A549 (cell line): Measurements from ENCODE around the gene SNX20. TPM values are rescaled to one million over a fixed set of nuclear protein-coding genes. Genes with fewer than 3 reads are reported as not detected.

Source experiments
- ATAC-seq, 2 experiments: fragments of 200-7000 bp in 1 of 2; fragments of >200 bp in 1 of 2; cut with Nextera tagmentation in 1 of 2; cut with Tn5 transposase in 1 of 2; 3 replicates each; pipeline versions ENCODE4 v1.8.0 to v1.9.1; 2018 to 2020; ENCODE audit warnings: mild to moderate bottlenecking in 1 of 2, moderate library complexity in 1 of 2
- CTCF ChIA-PET: fragments of 300-600 bp; sonication (Branson Sonifier 250); formaldehyde crosslinking; extraction: SDS; loops from one replicate; lab custom pipeline; 2021; ENCODE audit warnings: antibody characterized with exemption, inconsistent platforms; lab: Yijun Ruan, JAX
- POLR2A ChIA-PET: fragments of 350-600 bp; formaldehyde crosslinking; extraction: SDS; loops from one replicate; lab custom pipeline; 2021; ENCODE audit warnings: antibody characterized with exemption, inconsistent platforms; lab: Yijun Ruan, JAX
- DNase-seq, 2 experiments: peaks; one replicate each; pipeline versions ENCODE4 v3.0.0 to v3.0.0-alpha.2; 2011 to 2016; ENCODE audit warnings: low read depth in 1 of 2, low spot score in 1 of 2
- FAIRE-seq: peaks from 2 replicates; lab custom pipeline; 2011; peaks lifted over from hg19 to GRCh38; lab: Jason Lieb, UNC
- H3K27ac ChIP-seq, 2 experiments: fragments of >200 bp; sonication (Bioruptor Twin); formaldehyde crosslinking; 3 replicates each; pipeline ENCODE4 v1.5.1; 2016 to 2017
- H3K4me1 ChIP-seq: fragments of >200 bp; sonication (Bioruptor Twin); formaldehyde crosslinking; 3 replicates; pipeline ENCODE4 v1.6.1; 2016
- H3K4me2 ChIP-seq: fragments of >200 bp; sonication (Bioruptor Twin); formaldehyde crosslinking; 3 replicates; pipeline ENCODE4 v1.6.1; 2016
- H3K4me3 ChIP-seq: fragments of >200 bp; sonication (Bioruptor Twin); formaldehyde crosslinking; 3 replicates; pipeline ENCODE4 v1.5.1; 2016
- H3K9me3 ChIP-seq: fragments of >200 bp; sonication (Bioruptor Twin); formaldehyde crosslinking; 3 replicates; pipeline ENCODE4 v1.6.1; 2016
- CHD4 ChIP-seq: fragments of 200-600 bp; sonication (generic); IDR thresholded peaks from 2 replicates; pipeline ENCODE4 v1.6.1; 2016; ENCODE audit warnings: antibody characterized with exemption, mild to moderate bottlenecking, borderline replicate concordance
- ESRRA ChIP-seq: fragments of 150-350 bp; IDR thresholded peaks from 2 replicates; pipeline ENCODE4 v1.6.1; 2014; ENCODE audit warnings: mild to moderate bottlenecking, low read length, borderline replicate concordance
- FOSL2 ChIP-seq, 2 experiments: fragments of 450-650 bp in 1 of 2; fragments of >200 bp in 1 of 2; sonication (Bioruptor Twin) in 1 of 2; formaldehyde crosslinking; IDR thresholded peaks; 2 replicates each; pipeline versions ENCODE4 v1.5.0 to v1.6.1; 2016 to 2020; ENCODE audit warnings: mild to moderate bottlenecking in 1 of 2, moderate library complexity in 1 of 2
- HOXA7 ChIP-seq: fragments of 250-450 bp; sonication (Bioruptor Pico); IDR thresholded peaks from 2 replicates; pipeline ENCODE4 v1.5.0; 2020; ENCODE audit warnings: mild to moderate bottlenecking, moderate library complexity
- HOXB5 ChIP-seq: fragments of 250-450 bp; sonication (Bioruptor Pico); IDR thresholded peaks from 2 replicates; pipeline ENCODE4 v1.5.0; 2020; ENCODE audit warnings: mild to moderate bottlenecking, moderate library complexity
- JUN ChIP-seq, 2 experiments: fragments of >200 bp; sonication (Bioruptor Twin); formaldehyde crosslinking; IDR thresholded peaks; 2 replicates in 1 of 2; 3 replicates in 1 of 2; pipeline ENCODE4 v1.6.1; 2016 to 2017
- JUNB ChIP-seq: fragments of >200 bp; sonication (Bioruptor Twin); formaldehyde crosslinking; IDR thresholded peaks from 2 replicates; pipeline ENCODE4 v1.6.1; 2016
- MAFK ChIP-seq: fragments of 450-650 bp; IDR thresholded peaks from 2 replicates; pipeline ENCODE4 v1.6.1; 2014; ENCODE audit not compliant: partially characterized antibody
- MYC ChIP-seq: IDR thresholded peaks from 2 replicates; pipeline ENCODE4 v1.6.1; 2012; ENCODE audit warnings: mild to moderate bottlenecking, inconsistent platforms, low read length, improper control_type of control experiment, borderline replicate concordance
- NPAS2 ChIP-seq: fragments of 250-450 bp; sonication (Bioruptor Pico); IDR thresholded peaks from 2 replicates; pipeline ENCODE4 v1.8.0; 2022; ENCODE audit warnings: mild to moderate bottlenecking, moderate library complexity, borderline replicate concordance
- RAD21 ChIP-seq, 2 experiments: fragments of >200 bp in 1 of 2; sonication (Bioruptor Twin) in 1 of 2; formaldehyde crosslinking in 1 of 2; IDR thresholded peaks in 1 of 2; conservative IDR thresholded peaks in 1 of 2; 2 replicates in 1 of 2; 3 replicates in 1 of 2; pipeline ENCODE4 v1.6.1; 2012 to 2018; ENCODE audit warnings: inconsistent platforms in 1 of 2
- RFX5 ChIP-seq: fragments of 450-650 bp; IDR thresholded peaks from 2 replicates; pipeline ENCODE4 v1.7.1; 2014; ENCODE audit warnings: antibody characterized with exemption, mild to moderate bottlenecking, moderate library complexity
- RNF2 ChIP-seq: fragments of 200-600 bp; sonication (generic); IDR thresholded peaks from 2 replicates; pipeline ENCODE4 v1.6.1; 2016; ENCODE audit warnings: low read depth, mild to moderate bottlenecking, antibody characterized with exemption, moderate library complexity, borderline replicate concordance
- SMC3 ChIP-seq: fragments of >200 bp; sonication (Bioruptor Twin); formaldehyde crosslinking; IDR thresholded peaks from 3 replicates; pipeline ENCODE4 v1.6.1; 2018; ENCODE audit warnings: inconsistent platforms
- SREBF2 ChIP-seq: fragments of 450-650 bp; IDR thresholded peaks from 2 replicates; pipeline ENCODE4 v1.6.1; 2014; ENCODE audit warnings: mild to moderate bottlenecking, moderate library complexity
- TP53 ChIP-seq: fragments of 250-450 bp; sonication (Bioruptor Pico); IDR thresholded peaks from 2 replicates; pipeline ENCODE4 v1.5.0; 2021; ENCODE audit warnings: mild to moderate bottlenecking, moderate library complexity
- ZC3H11A ChIP-seq: fragments of 450-650 bp; IDR thresholded peaks from 2 replicates; pipeline ENCODE4 v1.6.1; 2014; ENCODE audit warnings: antibody characterized with exemption, mild to moderate bottlenecking
- ZSCAN20 ChIP-seq: fragments of 250-450 bp; sonication (Bioruptor Pico); IDR thresholded peaks from 2 replicates; pipeline ENCODE4 v1.8.0; 2022; ENCODE audit warnings: mild to moderate bottlenecking, moderate library complexity
- WGBS: methylation state at CpG from one replicate; pipeline ENCODE4 v1.1.6; 2017; ENCODE audit errors: missing lambda C conversion rate; 5-methylcytosine and 5-hydroxymethylcytosine counted together
- polyA plus RNA-seq, 4 experiments: library from polyadenylated mRNA; depleted of rRNA in 3 of 4; stranded (reverse); fragments of >200 nt; fragmentation: RNase III in 1 of 4; extraction: RNeasy Plus Mini Kit Qiagen cat#74134 plus additional on column Dnase treatment in 1 of 4; gene quantifications; 2 replicates in 3 of 4; 3 replicates in 1 of 4; pipeline ENCODE4 v1.2.3, GENCODE V29; 2011 to 2017
- TF ChIP-seq, protein P1 (sequence below): fragments of 150-350 bp; IDR thresholded peaks from 2 replicates; pipeline ENCODE4 v1.6.1; 2014; ENCODE audit warnings: low read depth, mild to moderate bottlenecking, low read length
- TF ChIP-seq, protein P2 (sequence below): IDR thresholded peaks from 2 replicates; pipeline ENCODE4 v1.6.1; 2012; ENCODE audit warnings: low read depth, borderline replicate concordance
- TF ChIP-seq, protein P3 (sequence below): fragments of 250-450 bp; sonication (Bioruptor Pico); IDR thresholded peaks from 2 replicates; pipeline ENCODE4 v1.5.0; 2021; ENCODE audit warnings: mild to moderate bottlenecking, moderate library complexity, borderline replicate concordance
- TF ChIP-seq, protein P4 (sequence below): fragments of 250-450 bp; sonication (Bioruptor Pico); IDR thresholded peaks from 2 replicates; pipeline ENCODE4 v1.5.0; 2020; ENCODE audit warnings: low read depth, mild to moderate bottlenecking, moderate library complexity
- TF ChIP-seq, protein P5 (sequence below): fragments of >200 bp; sonication (Bioruptor Twin); formaldehyde crosslinking; IDR thresholded peaks from 3 replicates; pipeline ENCODE4 v1.6.1; 2016

SNX20 gene
- polyA plus RNA-seq, 2 of the 4 experiments (the other 2 are of a cell fraction): not detected

DNA sequence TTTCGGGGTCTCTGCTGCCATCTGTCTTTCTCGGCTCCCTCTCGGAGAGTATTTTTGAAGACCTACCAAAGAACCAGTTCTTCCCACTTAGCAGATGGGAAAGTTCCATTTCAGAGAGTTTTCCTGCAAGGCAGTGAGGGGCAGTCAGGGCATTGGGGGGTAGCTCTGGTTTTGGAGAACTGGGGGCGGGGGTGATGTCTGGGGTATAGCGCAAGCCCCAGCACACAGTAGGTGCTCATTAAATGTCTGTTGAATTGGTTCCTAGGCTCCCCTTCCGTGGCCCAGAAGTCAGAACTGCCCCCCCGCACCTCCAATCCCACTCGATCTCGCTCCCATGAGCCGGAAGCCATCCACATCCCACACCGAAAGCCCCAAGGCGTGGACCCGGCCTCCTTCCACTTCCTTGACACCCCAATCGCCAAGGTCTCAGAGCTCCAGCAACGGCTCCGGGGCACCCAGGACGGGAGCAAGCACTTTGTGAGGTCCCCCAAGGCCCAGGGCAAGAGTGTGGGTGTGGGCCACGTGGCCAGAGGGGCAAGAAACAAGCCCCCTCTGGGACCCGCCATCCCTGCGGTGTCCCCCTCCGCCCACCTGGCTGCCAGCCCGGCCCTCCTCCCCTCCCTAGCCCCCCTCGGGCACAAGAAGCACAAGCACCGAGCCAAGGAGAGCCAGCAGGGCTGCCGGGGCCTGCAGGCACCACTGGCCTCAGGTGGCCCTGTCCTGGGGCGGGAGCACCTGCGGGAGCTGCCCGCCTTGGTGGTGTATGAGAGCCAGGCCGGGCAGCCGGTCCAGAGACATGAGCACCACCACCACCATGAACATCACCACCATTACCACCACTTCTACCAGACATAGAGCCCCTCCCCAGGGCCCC is 47.9 kb downstream of the SNX20 start:
- no peak overlapping the region for H3K4me3 ChIP-seq
- ATAC-seq (no peak), FAIRE-seq (no peak), DNase-seq (no peak)
- CTCF ChIA-PET: interaction anchor here (0.5 kb wide), 1 partner anchor 71 kb away, joined by 3 read pairs; no protein-coding TSS in a partner anchor
- POLR2A ChIA-PET: no interaction called here
- TF ChIP-seq ZC3H11A (no peak), JUN (IDR thresholded peaks at IDR 0.05) (no peak), MYC (no peak), RNF2 (no peak), RFX5 (no peak), ESRRA (no peak), RAD21 (conservative IDR thresholded peaks at IDR 0.05 in 1 of 2, IDR thresholded peaks at IDR 0.05 in 1 of 2) (no peak), CHD4 (no peak), TP53 (no peak), HOXA7 (CRISPR knock-in tag) (no peak), SREBF2 (no peak), JUNB (no peak), HOXB5 (CRISPR knock-in tag) (no peak), ZSCAN20 (CRISPR knock-in tag) (no peak)
- TF ChIP-seq, protein P1, sequence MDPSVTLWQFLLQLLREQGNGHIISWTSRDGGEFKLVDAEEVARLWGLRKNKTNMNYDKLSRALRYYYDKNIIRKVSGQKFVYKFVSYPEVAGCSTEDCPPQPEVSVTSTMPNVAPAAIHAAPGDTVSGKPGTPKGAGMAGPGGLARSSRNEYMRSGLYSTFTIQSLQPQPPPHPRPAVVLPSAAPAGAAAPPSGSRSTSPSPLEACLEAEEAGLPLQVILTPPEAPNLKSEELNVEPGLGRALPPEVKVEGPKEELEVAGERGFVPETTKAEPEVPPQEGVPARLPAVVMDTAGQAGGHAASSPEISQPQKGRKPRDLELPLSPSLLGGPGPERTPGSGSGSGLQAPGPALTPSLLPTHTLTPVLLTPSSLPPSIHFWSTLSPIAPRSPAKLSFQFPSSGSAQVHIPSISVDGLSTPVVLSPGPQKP: no peak
- TF ChIP-seq, protein P2, sequence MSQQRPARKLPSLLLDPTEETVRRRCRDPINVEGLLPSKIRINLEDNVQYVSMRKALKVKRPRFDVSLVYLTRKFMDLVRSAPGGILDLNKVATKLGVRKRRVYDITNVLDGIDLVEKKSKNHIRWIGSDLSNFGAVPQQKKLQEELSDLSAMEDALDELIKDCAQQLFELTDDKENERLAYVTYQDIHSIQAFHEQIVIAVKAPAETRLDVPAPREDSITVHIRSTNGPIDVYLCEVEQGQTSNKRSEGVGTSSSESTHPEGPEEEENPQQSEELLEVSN: no peak
- TF ChIP-seq, protein P3, sequence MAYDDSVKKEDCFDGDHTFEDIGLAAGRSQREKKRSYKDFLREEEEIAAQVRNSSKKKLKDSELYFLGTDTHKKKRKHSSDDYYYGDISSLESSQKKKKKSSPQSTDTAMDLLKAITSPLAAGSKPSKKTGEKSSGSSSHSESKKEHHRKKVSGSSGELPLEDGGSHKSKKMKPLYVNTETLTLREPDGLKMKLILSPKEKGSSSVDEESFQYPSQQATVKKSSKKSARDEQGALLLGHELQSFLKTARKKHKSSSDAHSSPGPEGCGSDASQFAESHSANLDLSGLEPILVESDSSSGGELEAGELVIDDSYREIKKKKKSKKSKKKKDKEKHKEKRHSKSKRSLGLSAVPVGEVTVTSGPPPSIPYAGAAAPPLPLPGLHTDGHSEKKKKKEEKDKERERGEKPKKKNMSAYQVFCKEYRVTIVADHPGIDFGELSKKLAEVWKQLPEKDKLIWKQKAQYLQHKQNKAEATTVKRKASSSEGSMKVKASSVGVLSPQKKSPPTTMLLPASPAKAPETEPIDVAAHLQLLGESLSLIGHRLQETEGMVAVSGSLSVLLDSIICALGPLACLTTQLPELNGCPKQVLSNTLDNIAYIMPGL (CRISPR knock-in tag): no peak
- TF ChIP-seq, protein P4, sequence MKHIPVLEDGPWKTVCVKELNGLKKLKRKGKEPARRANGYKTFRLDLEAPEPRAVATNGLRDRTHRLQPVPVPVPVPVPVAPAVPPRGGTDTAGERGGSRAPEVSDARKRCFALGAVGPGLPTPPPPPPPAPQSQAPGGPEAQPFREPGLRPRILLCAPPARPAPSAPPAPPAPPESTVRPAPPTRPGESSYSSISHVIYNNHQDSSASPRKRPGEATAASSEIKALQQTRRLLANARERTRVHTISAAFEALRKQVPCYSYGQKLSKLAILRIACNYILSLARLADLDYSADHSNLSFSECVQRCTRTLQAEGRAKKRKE: no peak
- no peak overlapping the region for H3K27ac ChIP-seq
- H3K9me3 ChIP-seq: no peaks in the 10 kb centered on the region
- no peaks in the 10 kb centered on the region for H3K4me1 ChIP-seq
- no peak overlapping the region for H3K4me2 ChIP-seq
- 84% methylated on average over 22 of the region's 30 CpGs for WGBS

DNA sequence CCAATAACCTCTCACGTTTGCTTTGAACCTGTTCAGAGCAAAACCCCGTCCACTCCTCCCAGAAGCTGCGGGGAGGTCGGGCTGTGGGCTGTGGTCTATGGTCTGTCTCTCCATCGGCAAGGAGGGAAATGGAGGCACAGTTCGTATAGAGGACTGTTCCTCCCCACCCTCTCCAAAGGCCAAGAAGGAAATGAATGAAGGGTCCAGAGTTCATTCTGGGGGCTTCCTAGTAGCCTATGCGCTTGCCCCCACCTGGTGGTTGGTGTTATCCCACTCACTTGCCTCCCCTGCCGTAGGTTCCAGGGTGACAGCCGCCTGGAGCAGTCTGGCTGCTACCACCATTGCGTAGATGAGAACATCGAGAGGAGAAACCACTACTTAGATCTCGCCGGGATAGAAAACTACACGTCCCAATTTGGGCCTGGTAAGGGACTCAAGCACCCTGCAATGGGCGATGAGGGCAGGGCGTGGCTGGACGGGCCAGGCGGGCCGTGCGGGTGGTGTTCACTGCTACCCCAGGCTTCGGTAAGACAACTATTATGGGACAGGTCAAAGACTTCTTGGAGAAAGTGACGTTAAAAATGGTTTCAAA is 49.0 kb downstream of the SNX20 start:
- 71% methylated on average over 22 of the region's 22 CpGs for WGBS
- TF ChIP-seq SMC3 (no peak), MAFK (no peak), FOSL2 (IDR thresholded peaks at IDR 0.05) (no peak), FOSL2 (CRISPR knock-in tag; IDR thresholded peaks at IDR 0.05) (no peak), NPAS2 (no peak)
- TF ChIP-seq, protein P5, sequence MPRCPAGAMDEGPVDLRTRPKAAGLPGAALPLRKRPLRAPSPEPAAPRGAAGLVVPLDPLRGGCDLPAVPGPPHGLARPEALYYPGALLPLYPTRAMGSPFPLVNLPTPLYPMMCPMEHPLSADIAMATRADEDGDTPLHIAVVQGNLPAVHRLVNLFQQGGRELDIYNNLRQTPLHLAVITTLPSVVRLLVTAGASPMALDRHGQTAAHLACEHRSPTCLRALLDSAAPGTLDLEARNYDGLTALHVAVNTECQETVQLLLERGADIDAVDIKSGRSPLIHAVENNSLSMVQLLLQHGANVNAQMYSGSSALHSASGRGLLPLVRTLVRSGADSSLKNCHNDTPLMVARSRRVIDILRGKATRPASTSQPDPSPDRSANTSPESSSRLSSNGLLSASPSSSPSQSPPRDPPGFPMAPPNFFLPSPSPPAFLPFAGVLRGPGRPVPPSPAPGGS: no peak
- TF ChIP-seq, all 56 proteins: peak for 0
- POLR2A ChIA-PET: no interaction called here
- no peak for ATAC-seq
- no peak overlapping the region for H3K4me3 ChIP-seq
- no peak for DNase-seq
- no peak overlapping the region for H3K27ac ChIP-seq
- FAIRE-seq: no peak
- no peak overlapping the region for H3K4me2 ChIP-seq
- CTCF ChIA-PET: no interaction called here
- no peaks in the 10 kb centered on the region for H3K9me3 ChIP-seq
- no peaks in the 10 kb centered on the region for H3K4me1 ChIP-seq
